Measurements from ENCODE around the gene ZNF827. TPM values are rescaled to one million over a fixed set of nuclear protein-coding genes. Genes with fewer than 3 reads are reported as not detected.

The ZNF827 gene
- total and polyA plus RNA-seq, 9 of the 15 experiments (the other 6 are each of a cell fraction or from before 2014, with no cell fraction given), result 0.07 to 0.40 TPM; not detected in 7

DNA sequence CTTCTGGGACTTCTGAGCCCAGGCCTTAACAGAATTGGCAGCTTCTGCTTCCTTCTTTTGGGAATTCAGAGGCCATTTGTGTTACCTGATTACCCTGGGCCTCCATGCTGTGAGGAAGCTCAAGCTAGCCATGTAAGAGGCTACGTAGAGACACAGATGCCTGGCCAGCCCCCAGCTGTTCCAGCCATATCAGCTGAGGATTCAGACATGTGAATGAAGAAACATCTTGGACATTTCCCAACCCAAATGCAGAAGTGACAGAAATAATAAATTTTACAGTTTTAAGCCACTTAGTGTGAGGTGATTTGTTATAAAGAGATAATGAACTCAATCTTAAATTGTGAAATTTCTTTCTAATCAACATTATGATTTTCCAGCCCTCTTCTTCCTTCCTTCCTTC, 18.7 kb upstream of the ZNF827 start (continued):
- TF ChIP-seq, protein P1, sequence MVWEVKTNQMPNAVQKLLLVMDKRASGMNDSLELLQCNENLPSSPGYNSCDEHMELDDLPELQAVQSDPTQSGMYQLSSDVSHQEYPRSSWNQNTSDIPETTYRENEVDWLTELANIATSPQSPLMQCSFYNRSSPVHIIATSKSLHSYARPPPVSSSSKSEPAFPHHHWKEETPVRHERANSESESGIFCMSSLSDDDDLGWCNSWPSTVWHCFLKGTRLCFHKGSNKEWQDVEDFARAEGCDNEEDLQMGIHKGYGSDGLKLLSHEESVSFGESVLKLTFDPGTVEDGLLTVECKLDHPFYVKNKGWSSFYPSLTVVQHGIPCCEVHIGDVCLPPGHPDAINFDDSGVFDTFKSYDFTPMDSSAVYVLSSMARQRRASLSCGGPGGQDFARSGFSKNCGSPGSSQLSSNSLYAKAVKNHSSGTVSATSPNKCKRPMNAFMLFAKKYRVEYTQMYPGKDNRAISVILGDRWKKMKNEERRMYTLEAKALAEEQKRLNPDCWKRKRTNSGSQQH (CRISPR knock-in tag; IDR thresholded peaks at IDR 0.05), result no peak
- TF ChIP-seq NR2C1 (IDR thresholded peaks at IDR 0.05) (no peak), NR2C1 (tag; IDR thresholded peaks at IDR 0.05) (no peak)

DNA sequence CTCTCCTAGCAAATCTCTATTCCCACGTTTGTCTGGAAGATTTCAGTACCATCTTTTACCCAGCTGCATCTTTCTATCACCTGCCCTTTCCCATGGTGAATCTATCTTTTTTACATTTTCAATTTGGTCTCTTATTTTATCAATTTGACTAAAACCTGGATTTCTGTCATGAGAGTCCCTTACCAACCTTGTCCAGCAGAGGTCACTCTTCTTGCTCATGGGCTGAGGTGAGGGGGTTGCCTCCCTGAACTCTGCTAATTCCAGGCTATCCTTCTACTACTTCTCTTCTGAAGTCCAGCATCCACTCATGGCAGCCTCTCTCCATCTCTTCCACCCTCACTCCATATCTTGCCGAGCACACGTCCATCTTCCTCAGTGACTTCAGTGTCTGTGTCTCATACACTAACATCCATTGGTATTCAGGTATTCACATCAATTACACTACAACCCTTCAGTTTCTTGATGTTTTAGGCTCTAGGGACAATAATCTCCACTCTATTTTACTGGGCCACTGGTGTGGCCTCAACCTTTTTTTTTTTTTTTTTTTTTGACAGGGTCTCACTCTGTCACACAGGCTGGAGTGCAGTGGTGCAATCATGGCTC, 17.8 kb upstream of the ZNF827 start:
- intact Hi-C loops (cut with micrococcal nuclease), result loop anchor here (10.0 kb wide), 1 partner anchor 268 kb away; no protein-coding TSS in a partner anchor
- no peaks in the 10 kb centered on the region for H3K9me3 ChIP-seq (replicated peaks; ENCODE audit: control insufficient read depth, insufficient read depth, low read depth, low read length)
- no peaks in the 10 kb centered on the region; a peak in 1 of 5 replicates for H3K4me1 ChIP-seq (replicated peaks in 1 of 2; ENCODE audit: control insufficient read depth in 2 of 2, insufficient read depth in 2 of 2, low read length in 2 of 2)
- H3K9me1 ChIP-seq (ENCODE audit: control insufficient read depth, insufficient read depth, low read length), result no peaks in the 10 kb centered on the region
- no peaks in the 10 kb centered on the region for H3K36me3 ChIP-seq (ENCODE audit: control insufficient read depth, insufficient read depth, low read length)
- no peak overlapping the region for H3K4me2 ChIP-seq (ENCODE audit: insufficient read depth, low read length)
- TF ChIP-seq LEF1 (IDR thresholded peaks at IDR 0.05) (no peak), GATA2 (CRISPR knock-in tag; IDR thresholded peaks at IDR 0.05) (no peak), SMARCA4 (IDR thresholded peaks at IDR 0.05) (no peak)
- TF ChIP-seq, protein P2, sequence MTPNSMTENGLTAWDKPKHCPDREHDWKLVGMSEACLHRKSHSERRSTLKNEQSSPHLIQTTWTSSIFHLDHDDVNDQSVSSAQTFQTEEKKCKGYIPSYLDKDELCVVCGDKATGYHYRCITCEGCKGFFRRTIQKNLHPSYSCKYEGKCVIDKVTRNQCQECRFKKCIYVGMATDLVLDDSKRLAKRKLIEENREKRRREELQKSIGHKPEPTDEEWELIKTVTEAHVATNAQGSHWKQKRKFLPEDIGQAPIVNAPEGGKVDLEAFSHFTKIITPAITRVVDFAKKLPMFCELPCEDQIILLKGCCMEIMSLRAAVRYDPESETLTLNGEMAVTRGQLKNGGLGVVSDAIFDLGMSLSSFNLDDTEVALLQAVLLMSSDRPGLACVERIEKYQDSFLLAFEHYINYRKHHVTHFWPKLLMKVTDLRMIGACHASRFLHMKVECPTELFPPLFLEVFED (CRISPR knock-in tag; conservative IDR thresholded peaks at IDR 0.05), result no peak
- TF ChIP-seq, protein P3, sequence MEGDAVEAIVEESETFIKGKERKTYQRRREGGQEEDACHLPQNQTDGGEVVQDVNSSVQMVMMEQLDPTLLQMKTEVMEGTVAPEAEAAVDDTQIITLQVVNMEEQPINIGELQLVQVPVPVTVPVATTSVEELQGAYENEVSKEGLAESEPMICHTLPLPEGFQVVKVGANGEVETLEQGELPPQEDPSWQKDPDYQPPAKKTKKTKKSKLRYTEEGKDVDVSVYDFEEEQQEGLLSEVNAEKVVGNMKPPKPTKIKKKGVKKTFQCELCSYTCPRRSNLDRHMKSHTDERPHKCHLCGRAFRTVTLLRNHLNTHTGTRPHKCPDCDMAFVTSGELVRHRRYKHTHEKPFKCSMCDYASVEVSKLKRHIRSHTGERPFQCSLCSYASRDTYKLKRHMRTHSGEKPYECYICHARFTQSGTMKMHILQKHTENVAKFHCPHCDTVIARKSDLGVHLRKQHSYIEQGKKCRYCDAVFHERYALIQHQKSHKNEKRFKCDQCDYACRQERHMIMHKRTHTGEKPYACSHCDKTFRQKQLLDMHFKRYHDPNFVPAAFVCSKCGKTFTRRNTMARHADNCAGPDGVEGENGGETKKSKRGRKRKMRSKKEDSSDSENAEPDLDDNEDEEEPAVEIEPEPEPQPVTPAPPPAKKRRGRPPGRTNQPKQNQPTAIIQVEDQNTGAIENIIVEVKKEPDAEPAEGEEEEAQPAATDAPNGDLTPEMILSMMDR (IDR thresholded peaks at IDR 0.05 in 2 of 3, conservative IDR thresholded peaks at IDR 0.05 in 1 of 3; ENCODE audit: insufficient read depth in 2 of 3, low read depth in 1 of 3, low read length in 3 of 3), result peak; percentile 55 to 69 (median 57)
- POLR2A ChIA-PET, result interaction anchor here (0.6 kb wide), 1 partner anchor 1192 kb away, joined by 3 read pairs; no protein-coding TSS in a partner anchor
- CTCF ChIA-PET (ENCODE audit: low intra/inter-chr PET ratio), result no interaction called here
- 6% methylated on average over 3 of the region's 3 CpGs for WGBS (ENCODE audit: insufficient coverage, low coverage, missing lambda C conversion rate)
- no peak overlapping the region for H2AFZ ChIP-seq (ENCODE audit: low read depth, low read length)
- BruUV-seq (replicated peaks), result no TSS peak
- H3K27me3 ChIP-seq (ENCODE audit: control insufficient read depth in 2 of 2, insufficient read depth in 2 of 2, low read length in 2 of 2), result no peaks in the 10 kb centered on the region
- H3K27ac ChIP-seq (ENCODE audit: extremely low read depth, low read depth, low read length), result no peak overlapping the region
- H3K79me2 ChIP-seq (ENCODE audit: control insufficient read depth, insufficient read depth, low read length), result no peaks in the 10 kb centered on the region
- in situ Hi-C loops (cut with MboI), result no loop called here
- DNase-seq (ENCODE audit: extremely low read depth in 1 of 4, low spot score in 3 of 4), result peak; percentile 51 to 64 (median 60)
- peak; percentile 81 for FAIRE-seq
- ATAC-seq, result peak; percentile 80
- H3K9ac ChIP-seq (ENCODE audit: insufficient read depth in 1 of 2, low read depth in 2 of 2, low read length in 2 of 2), result no peak overlapping the region
- H3K4me3 ChIP-seq, result no peak overlapping the region
- no peaks in the 10 kb centered on the region for H4K20me1 ChIP-seq (replicated peaks; ENCODE audit: control insufficient read depth, insufficient read depth, low read length)

All from K562 (cell line).